PC-3 (cell line): ENCODE data around the gene C3orf52.

ENCODE experiments used
- EZH2 ChIP-seq: fragments of 300-600 bp; sonication (generic); IDR thresholded peaks from one replicate; pipeline ENCODE4 v1.6.1; 2017; ENCODE audit warnings: antibody characterized with exemption, mild to moderate bottlenecking, low read length; ENCODE audit not compliant: unreplicated experiment
- EZH2phosphoT487 ChIP-seq: fragments of 300-600 bp; sonication (generic); IDR thresholded peaks from 2 replicates; pipeline ENCODE4 v1.6.1; 2018; ENCODE audit warnings: mild to moderate bottlenecking, antibody characterized with exemption, low read length, borderline replicate concordance
- TF ChIP-seq, protein P1 (sequence below): fragments of 300-600 bp; sonication (generic); conservative IDR thresholded peaks from 2 replicates; pipeline ENCODE4 v1.5.1; 2017; ENCODE audit warnings: antibody characterized with exemption, low read depth, mild to moderate bottlenecking, low read length

DNA sequence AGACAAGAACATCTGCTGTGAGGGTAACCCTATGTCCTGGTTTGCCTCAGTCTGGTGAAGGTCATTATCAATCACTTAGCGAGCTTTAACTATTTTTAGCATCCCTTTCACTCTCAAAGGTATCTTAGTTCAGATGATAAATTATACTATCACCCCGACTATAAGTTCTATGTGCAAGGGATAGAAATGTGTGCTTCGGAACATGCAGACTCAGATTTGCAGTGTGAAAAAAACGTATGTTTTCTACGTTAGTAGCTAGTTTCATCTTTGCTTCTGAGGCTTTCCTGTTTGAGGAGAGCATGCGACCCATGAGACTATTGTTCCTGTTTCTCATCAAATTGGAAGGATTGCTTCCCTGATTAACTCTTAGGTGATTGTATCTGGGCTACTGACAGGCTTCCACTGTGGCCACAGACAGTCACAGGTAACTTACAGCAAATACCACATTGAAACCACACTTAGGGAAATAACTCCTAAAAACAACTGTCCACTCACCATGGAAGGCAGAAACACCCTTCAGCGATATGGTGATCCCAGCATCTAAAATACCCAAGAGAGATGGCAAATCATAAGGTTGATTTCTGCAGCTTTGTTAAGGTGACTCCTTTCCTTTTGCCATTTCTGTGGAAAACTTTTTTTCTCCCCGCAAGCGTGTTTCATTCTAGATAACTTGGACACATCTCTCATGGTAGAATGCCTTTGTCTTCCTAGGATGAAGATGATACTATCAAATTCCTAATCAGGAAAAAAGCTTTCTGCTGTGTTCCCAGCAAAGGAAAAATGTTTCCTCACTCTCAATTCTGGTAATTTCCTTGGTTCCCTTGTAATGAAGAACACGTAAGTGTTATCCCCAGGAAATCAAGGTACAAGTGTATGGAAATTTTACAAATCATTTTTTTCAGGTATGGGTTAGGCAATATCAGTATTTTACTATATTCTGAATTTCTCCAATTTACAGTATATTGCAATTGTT is 41.6 kb downstream of the C3orf52 start:
- TF ChIP-seq, protein P1, sequence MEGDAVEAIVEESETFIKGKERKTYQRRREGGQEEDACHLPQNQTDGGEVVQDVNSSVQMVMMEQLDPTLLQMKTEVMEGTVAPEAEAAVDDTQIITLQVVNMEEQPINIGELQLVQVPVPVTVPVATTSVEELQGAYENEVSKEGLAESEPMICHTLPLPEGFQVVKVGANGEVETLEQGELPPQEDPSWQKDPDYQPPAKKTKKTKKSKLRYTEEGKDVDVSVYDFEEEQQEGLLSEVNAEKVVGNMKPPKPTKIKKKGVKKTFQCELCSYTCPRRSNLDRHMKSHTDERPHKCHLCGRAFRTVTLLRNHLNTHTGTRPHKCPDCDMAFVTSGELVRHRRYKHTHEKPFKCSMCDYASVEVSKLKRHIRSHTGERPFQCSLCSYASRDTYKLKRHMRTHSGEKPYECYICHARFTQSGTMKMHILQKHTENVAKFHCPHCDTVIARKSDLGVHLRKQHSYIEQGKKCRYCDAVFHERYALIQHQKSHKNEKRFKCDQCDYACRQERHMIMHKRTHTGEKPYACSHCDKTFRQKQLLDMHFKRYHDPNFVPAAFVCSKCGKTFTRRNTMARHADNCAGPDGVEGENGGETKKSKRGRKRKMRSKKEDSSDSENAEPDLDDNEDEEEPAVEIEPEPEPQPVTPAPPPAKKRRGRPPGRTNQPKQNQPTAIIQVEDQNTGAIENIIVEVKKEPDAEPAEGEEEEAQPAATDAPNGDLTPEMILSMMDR: no peak
- TF ChIP-seq EZH2: no peak
- no peak for TF ChIP-seq EZH2phosphoT487
